HG02623 (cell line): ENCODE measurements around the gene TNFSF4.
"Not testable (repeated sequence)": the region's sequence is repeated elsewhere in the genome, so short reads cannot be mapped to it uniquely, and the experiment has no call there.

Source experiments
- ATAC-seq: cut with Tn5 transposase; IDR thresholded peaks from one replicate; pipeline ENCODE4 v1.9.1; 2021; ENCODE audit warnings: moderate library complexity; ENCODE audit not compliant: unreplicated experiment

TNFSF4 gene, protein sequence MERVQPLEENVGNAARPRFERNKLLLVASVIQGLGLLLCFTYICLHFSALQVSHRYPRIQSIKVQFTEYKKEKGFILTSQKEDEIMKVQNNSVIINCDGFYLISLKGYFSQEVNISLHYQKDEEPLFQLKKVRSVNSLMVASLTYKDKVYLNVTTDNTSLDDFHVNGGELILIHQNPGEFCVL

DNA sequence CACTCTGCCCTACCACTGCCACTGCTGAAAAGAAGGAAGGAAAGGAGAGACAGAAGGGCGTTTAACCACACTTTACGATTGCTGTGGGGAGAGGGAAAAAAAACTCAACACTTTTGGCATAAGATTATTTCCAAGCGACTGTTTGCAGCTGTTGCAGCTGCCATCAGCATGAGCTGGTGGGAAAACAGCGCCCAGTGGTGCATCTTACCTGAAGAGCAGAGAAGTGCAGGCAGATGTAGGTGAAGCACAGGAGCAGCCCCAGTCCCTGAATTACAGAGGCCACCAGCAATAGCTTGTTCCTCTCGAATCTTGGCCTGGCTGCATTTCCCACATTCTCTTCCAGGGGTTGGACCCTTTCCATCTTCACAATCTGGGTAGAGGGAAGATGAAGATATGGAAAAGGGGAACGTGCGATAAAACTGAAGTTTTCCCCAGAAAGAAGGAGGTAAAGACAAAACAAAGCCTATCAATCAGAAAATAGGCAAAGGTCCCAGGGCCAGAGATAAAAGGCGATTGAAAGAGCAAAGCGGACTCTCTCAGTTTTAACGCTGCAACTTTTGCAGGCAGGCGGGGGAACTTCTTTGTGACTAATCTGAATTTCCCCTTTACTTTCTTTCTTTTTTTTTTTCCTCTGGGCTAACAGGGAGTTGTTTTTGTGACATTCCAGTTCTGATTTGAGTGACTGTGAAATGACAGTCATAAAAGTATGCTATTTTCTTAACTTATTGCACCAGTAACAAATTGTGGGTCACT is at the start of gene TNFSF4:
TNFSF4 (minus strand) TSS at position 516 of the 753 bp plus-strand sequence; CDS start at position 361, 155 bp downstream.
- no peak for ATAC-seq

DNA sequence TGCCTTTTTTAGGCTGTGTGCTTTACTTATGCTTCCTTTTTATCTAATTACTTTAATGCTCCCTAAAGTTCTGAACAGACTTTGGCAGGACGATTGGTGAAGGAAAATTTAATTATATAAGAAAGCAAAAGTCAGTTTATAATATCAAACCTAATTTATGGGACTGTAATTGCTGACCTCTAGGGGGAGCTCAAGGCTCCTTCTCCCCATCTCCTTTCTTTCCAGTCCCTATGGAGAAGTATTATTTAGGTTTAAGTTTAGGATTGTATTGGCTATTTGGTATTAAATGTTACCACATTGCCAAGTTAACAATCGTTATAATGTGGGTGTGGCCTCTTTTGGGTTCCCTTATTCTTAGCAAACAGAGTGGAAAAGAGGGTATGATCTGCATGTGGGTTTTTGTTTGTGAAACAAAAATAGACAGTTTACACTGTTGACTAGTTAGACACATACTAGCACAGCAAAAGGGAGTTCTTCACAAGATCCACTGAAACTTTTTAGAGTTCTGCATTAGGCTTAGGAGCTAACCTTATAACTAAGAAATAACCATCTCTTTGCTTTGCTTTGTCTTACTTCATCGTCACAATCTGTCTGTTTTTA is 48.2 kb upstream of the TNFSF4 start:
- no peak for ATAC-seq

DNA sequence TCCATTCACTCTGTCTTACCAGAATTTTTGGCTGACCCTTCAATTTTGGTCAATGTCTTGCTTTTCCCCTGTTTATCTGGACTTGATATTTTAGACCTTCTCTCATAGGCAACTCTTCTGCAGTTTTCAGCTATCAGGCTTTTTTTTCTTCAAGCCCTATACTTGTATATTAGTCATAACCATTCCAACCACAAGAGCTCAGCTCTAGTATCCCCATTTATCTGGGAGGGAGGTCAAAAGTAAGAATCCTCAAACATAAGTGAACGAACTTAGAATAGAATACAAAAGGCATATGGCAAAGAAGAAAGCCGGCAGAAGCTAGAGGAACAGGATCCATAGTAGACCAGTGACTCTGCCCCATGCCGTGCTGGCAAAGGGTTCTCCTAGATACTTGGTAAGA is 45.9 kb upstream of the TNFSF4 start:
- ATAC-seq = no peak

DNA sequence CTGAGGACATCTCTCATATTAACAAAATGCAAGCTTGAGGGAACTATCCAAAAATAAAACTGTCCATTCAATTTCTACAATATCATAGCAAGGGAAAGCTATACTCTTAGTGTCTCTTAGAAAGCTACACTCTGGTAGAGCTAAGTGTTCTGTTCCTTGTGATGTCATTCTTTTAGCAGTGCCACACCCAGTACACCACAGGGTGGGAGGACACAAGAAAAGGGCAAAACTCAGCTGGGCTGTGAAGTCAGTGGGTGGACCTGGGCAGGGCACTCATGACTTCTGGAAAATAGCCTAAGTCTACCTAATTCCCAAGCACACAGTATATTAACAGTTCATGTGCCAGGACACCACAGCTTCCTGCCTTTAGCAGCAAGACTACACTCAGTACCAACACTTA is 42.2 kb upstream of the TNFSF4 start:
- no peak for ATAC-seq

DNA sequence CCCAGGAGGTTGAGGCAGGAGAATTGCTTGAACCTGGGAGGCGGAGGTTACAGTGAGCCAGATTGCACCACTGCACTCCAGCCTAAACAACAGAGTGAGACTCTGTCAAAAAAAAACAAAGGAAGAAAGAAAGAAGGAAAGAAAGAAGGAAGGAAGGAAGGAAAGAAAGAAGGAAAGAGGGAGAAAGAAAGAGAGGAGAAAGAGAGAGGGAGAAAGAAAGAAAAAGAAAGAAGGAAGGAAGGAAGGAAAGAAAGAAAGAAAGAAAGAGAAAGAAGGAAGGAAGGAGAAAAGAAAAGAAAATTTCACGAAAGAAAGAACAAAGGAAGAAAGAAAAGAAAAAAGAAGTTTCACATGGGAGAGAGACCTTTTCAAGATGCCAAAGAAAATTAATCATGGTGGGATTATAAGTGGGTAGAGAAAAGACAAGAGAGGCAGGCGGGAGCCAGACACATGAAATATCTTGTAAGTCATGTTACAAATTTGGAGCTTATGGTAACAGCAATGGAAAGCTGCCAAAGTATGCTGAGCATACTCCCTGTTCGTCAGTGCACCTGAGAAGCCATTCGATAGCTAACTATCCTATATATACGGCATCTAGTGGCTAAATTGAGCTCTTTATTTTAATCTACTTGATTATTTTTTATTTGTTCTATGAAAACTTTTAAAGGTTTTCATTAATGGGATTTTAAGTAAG is 41.3 kb upstream of the TNFSF4 start:
- no peak for ATAC-seq

DNA sequence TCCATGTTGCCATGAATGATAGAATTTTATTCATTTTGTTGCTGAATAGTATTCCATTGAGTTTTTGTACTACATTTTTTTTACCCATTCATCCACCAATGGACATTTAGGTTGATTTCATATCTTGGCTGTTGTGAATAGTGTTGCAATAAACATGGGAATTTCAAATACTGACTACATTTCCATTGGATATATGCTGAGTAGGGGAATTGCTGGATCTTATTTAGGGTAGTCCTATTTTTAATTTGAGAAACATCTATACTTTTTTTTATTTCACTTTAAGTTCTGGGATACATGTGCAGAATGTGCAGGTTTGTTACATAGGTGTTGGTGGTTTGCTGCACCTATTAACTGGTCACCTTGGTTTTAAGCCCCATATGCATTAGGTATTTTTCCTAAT is 38.8 kb upstream of the TNFSF4 start:
- ATAC-seq = no peak

DNA sequence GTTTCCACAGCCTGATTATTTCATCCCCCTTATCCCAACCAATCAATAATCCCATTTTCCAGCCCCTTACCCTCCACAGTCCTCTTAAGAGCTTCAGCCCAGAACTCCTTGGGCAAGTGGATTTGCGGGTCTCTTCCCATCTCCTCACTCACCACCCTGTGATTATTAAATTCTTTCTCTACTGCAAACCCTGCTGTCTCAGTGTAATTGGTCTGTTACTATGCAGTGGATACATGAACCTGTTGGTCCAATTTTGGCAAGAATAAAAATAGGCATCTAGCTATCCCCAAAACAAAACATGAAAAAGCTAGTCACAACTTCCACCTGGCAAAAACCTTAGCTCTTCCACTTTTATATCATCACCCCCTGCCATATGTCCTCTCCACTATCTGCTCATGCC is 36.2 kb upstream of the TNFSF4 start:
- no peak for ATAC-seq

DNA sequence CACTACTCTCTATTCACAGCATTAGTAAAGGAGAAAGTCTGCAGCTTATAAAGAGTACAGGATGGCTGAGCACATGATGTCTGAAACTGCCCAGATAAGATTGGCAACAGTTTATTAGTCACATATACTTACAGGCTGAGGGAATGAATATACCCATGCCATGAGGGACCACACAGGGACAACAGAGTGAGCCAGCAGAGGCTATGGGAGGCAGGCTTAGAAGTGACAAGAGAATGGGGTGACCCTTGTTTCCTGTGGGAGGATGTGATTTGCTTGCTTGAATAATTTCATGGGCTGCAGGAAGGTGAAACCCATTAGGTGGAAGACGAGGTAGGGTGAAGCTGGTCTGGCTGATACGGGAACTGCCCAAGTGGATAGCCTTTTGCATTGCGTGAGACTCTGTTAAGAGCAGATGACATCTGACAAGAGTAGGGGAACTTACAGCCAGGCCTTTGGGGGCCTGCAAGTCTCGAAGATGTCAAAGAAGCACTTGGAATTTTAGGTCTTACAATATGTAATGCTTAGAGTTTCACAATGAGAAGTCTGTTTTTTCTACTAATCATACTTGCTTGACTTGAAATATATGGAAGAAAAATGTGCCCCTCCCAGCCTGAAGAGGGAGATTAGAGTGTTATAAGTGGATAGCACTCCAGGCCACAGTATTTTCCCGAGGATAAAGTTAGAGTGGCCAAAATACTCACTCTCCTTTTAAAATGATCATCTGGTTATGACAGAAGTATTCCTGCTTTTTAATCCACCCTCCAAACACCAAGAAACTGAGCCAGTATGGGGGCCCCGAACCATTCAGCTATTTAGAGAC is 34.6 kb upstream of the TNFSF4 start:
- no peak for ATAC-seq

DNA sequence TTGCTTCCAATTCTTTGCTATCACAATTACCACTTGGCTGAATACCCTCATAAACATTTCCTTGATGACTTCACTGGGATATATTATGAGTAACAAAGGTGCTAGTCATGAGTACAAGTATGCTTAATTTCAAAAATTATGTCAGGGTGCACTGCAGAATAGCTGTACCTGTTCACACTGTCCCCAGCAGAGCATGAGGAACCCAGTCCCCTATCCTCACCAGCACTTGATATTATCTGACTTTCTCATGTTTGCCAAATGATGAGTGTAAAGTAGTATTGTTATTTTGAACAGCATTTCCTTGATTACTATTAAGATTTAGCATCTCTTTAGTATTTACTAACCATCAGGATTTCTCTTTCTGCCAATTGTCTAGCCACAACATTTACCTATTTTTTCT is 33.5 kb upstream of the TNFSF4 start:
- ATAC-seq = no peak

DNA sequence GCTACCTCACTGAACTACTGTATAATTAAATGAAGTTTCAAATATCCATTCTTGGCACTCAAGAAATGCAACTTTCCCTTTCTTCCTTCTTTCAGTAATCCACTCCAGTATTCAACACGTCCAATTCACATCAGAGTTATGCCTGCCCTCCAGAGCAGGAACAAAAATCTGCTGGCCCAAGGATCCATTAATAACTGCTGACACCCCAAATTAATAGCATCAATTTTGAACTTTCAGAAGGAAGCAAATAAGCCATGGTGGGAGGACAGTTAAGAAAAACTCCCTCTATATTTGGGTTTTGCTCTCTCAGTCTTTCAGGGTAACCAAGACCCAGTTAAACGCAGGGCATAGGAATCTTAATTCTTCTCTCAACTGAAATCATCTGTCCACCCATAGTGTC is 31.9 kb upstream of the TNFSF4 start:
- ATAC-seq = no peak

DNA sequence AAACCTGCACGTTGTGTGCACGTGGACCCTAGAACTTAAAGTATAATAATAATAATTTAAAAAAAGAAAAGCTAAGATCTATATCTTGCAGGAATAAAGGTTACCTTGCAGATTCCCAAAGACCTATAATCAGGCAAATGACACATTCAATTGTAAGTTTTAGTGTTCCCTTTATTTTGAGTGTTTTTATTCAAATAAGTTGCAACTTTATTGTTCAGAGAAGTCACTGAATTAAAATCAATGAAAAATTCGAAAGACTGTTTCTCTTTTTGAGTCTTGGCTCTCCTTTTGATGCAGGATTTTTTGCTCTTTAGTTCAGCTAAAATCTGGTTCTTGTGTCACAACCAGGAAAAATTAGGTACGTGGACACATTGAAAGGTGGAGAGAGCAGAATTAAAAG is 27.8 kb upstream of the TNFSF4 start:
- no peak for ATAC-seq

DNA sequence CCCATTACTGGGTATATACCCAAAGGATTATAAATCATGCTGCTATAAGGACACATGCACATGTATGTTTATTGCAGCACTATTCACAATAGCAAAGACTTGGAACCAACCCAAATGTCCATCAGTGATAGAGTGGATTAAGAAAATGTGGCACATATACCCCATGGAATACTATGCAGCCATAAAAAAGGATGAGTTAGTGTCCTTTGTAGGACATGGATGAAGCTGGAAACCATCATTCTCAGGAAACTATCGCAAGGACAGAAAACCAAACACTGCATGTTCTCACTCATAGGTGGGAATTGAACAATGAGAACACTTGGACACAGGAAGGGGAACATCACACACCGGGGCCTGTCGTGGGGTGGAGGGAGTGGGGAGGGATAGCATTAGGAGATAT is 27.3 kb upstream of the TNFSF4 start:
- not testable (repeated sequence) for ATAC-seq

DNA sequence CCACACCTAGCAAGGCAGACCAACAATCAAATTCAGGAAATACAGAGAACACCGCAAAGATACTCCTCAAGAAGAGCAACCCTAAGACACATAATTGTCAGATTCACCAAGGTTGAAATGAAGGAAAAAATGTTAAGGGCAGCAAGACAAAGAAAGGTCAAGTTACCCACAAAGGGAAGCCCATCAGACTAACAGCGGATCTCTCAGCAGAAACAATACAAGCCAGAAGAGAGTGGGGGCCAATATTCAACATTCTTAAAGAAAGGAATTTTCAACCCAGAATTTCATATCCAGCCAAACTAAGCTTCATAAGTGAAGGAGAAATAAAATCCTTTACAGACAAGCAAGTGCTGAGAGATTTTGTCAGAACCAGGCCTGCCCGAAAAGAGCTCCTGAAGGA is 21.9 kb upstream of the TNFSF4 start:
- ATAC-seq = not testable (repeated sequence)

DNA sequence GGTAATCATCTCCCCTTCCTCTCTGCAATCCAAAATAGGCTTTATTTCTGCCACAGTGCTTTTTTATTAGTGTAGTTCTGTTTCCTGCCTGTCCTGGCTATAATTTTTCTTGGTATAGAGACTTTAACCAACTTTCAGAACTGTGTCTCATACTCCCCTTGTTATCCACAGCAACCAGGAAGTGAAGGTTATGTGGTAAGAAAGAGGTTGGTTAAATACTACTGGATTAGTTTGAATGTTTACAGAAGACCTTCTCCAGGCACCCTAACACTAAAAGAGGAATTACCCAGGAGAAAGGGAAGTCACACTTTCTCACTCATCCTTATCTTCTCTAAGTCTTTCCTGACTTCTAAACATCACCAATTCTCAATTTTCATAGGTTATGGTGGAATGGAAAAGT is 17.8 kb upstream of the TNFSF4 start:
- ATAC-seq = no peak

DNA sequence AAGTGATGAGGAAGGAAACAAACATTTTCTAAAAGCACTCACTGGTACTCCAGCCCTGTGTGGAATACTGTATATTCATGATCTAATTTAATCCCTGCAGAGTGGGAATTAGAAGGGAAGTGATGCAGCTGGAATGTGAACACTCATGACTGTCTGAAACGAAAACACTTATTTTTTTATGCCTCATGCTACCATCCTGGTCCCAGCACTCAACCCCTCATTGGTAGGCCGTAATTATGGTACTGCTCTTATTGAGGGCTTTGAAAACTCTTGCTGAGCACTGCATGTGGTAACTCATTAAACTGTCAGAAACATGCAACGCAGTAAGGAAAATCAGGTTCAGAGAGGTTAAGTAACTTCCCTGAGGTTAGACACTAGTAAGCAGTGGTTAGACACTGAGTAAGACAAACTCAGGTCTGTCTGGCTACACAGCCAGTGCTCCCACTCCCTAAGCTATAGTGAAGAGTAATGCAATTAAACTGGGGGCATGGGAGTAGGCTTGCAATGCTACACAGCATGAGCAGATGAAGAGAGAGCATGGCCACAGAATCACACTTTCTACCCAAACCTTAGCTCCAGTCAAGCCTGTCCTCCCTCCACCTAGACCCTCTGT is 17.3 kb upstream of the TNFSF4 start:
- ATAC-seq = no peak

DNA sequence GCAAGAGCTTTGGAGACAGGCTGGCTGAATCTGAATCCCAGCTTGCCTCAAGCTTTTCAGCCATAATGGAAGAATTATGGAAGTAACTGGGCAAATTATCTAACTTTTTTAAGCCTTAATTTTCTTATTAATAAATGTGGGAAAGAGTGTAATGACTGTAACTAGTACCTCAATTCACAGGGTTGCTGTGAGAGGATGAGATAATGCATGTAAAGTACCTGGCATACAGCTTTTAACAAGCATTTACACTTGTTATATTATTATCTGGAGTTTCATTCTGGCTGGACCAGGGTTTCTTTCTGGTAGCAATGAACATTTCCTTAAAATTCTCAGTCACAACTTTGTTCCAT is 15.9 kb upstream of the TNFSF4 start:
- ATAC-seq = no peak

DNA sequence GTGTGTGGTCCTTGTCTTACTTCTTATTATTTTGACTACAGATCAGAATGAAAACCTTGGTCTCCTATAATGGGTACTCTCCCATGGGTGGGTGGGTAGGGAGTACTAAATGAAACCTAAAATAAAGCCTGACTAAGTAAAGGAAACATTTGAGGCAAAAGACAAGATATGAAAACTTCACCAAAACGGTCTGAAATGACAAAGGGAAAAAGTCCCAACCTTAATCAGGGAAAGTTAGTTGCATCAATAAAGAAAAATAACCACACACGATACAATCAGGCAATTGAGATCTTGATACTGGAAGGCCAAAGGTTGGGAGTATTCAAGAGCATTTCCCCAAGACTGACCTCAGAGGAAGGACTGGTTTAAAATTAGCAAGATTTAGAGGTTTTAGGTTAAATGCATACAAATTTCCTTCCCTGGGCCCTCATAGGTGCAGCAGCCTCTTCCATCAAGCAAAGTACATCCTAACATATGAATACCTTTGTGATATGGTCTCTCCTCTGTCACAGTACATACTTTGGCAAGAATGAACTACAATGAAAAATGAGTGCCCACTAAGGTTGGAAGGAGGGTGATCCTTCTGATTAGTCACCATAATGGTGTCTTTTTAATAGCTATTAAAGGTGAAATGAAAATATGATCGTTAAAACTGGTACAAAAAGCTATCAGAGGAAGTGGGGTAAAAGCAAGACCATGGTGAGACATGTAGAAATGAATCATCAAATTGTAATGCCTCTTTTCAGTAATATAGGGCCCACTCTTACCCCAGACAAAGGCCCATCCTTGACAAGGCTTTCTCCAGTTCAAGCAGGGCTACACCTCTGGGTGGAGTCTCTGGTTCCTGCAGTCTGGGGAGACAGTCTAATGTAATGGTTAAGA is 15.3 kb upstream of the TNFSF4 start:
- ATAC-seq = no peak

DNA sequence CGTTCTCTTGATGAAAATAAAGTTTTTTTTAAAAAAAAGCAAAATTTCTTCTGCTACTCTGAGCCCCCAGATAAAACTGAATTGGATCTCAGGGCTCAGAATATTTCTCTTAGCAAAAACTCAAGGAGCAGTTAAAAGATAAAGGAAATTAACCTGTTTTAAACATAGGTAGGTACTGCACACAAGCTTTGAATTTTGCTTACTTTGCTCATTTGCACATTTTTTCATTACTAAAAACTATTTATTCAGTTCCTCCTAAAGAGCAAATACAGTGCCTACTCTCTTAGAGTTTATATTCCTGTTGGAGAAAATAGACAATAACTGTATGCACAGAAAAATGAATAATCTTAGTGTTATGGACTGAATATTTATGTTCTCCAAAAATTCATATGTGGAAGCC is 13.0 kb upstream of the TNFSF4 start:
- no peak for ATAC-seq

DNA sequence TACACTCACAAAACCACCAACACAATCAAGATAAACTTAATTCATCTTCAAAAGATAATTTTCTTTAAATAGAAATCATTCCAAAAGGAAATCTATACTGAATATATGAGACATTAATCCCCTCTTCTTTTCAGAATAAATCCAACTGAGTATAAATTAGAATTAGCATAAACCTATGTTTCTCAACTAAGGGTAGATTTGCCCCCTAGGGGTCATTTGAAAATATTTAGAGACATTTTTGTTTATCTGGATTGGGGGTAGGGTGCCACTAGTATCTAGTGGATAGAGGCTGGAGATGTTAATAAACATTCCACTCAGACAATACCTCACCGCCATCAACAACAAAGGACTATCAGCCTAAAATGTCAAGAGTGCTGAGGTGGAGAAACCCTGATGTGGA is 6.5 kb upstream of the TNFSF4 start:
- ATAC-seq = no peak
